ENCODE results near the gene USF1.
"Not testable (repeated sequence)": the region's sequence is repeated elsewhere in the genome, so short reads cannot be mapped to it uniquely, and the experiment has no call there.

The USF1 gene

GRCh38 chr1:161079436-161080110 is 33.8 kb upstream of the USF1 start:
- DNase-seq (ENCODE audit: low read depth in 2 of 2): no peak

- no peak for DNase-seq (ENCODE audit: low read depth in 2 of 2)
Observed at GRCh38 chr1:161077426-161077825, 31.6 kb upstream of the USF1 start.

DNA sequence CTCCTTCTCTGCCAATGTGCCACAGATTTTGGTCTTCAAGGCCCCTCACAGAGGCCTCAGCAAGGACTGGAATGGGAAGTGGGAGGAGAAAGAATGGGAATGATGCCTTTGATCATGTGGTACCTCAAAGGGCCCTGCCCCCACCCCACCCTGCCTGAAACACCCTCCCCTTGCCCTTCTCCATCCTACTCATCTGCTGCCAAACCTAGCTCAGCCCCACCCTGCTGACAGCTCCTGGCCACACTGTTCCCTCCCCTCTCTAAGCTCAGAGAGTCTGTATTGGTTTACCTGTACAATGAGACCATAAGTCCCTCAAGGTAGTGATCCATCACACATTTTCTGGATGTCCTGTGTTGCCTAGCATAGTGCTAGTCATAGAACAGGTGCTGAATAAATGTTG is 30.6 kb upstream of the USF1 start:
- no peak for DNase-seq (ENCODE audit: low read depth in 2 of 2)

- DNase-seq (ENCODE audit: low read depth in 2 of 2): no peak
Observed at GRCh38 chr1:161074676-161075368, 29.0 kb upstream of the USF1 start.

DNA sequence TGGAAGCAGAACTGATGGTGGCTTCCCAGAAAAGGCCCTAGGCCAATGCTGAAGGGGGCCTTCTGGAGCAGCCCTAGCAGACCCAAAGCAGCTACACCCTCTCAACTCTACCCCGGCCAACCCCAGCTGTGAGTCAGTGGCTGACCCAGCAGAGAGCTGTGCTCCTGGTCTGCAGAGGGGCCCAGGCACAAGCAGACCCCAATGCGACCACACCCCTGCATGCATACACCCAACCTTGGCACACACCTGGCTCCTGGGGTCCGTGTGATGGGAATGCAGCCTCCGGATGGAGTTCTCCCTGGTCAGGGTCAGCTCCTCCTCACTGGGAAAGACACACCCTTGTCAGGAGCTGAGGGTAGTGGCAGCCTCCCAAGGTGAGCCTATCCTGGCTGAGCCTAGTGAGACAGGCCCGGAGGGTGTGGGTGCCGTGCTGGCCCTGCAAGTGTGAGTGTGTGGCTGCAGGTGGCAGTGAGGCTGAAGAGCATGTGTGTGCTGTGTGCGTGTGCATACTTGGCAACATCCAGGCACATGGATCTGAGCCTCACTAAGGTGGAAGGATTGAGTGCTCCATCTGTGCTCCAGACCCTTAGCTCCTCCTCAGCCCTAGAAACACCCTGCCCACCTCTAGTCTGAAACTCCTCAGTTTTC is 27.8 kb upstream of the USF1 start:
- no peak for DNase-seq (ENCODE audit: low read depth in 2 of 2)

DNA sequence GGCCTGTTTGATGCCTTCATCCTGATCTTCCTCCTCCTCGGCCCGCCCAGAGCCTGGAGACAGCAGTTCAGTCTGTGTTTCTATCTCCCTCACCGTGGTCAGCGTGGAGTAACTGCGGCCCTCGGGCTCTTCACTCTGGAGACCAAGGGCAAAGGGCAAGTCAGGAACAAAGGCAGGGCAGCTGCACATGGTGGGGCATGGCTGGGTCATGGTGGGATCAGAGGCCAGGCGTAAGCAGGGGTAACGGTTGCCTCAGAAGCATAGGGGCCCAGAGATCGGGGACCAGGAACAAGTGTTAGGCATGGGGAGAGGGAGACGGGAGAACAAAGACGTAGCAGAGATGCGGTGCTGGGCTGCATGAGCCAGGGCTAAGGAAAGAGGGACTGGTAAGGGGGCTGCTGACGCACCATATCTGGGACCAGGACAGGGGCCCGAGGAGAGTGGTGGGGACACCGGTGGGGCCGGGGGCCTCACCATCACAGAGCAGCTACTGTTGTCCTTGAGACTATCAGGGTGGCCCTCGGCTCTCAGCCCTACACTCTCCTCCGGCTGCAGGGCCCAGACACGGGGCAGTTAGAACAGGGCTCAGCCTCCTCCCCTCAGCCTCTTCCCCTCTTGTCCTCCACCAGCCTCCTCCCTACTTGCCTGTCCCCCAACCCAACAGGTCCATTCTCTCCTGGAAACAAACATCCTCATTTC is 27.1 kb upstream of the USF1 start:
- no peak for DNase-seq (ENCODE audit: low read depth in 2 of 2)

- peak in 1 of 2 donors; percentile 21 for DNase-seq (ENCODE audit: low read depth in 2 of 2)
Observed at GRCh38 chr1:161071886-161072371, 26.2 kb upstream of the USF1 start.

GRCh38 chr1:161070761-161071160 is 25.0 kb upstream of the USF1 start:
- DNase-seq (ENCODE audit: low read depth in 2 of 2): no peak

GRCh38 chr1:161069731-161070270 is 24.0 kb upstream of the USF1 start, which contains the start of gene ARHGAP30:
TSS of gene ARHGAP30 (minus strand) at chr1:161069891. CDS start at chr1:161069624, 267 bp downstream.
- peak; percentile 50 to 58 for DNase-seq (ENCODE audit: low read depth in 2 of 2)

- peak in 1 of 2 donors; percentile 11 for DNase-seq (ENCODE audit: low read depth in 2 of 2)
Observed at GRCh38 chr1:161069241-161069640, 23.5 kb upstream of the USF1 start.

- DNase-seq (ENCODE audit: low read depth in 2 of 2): peak; percentile 60 to 61
Observed at GRCh38 chr1:161068306-161069234, 22.8 kb upstream of the USF1 start.

DNA sequence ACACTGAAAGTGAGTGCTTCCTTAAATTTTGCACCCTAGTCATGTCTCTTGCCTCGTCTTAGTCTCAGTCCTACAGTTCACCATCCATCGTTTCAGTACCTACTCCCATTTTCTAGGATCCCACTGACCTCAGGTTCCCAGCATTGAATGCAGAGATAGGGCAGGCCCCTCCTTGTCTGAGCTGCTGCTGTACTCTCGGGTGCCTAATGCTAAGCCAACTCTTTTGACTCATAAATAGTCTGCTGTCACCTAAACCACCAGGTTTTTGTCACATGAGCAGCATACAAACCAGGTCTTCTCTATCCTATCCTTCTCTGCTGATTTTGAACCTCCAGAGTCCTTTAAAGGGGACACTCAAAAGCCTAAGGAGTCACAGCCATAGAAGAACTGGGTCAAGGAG is 20.9 kb upstream of the USF1 start:
- no peak for DNase-seq (ENCODE audit: low read depth in 2 of 2)

GRCh38 chr1:161065681-161066080 is 19.9 kb upstream of the USF1 start:
- DNase-seq (ENCODE audit: low read depth in 2 of 2): not testable (repeated sequence)

- DNase-seq (ENCODE audit: low read depth in 2 of 2): not testable (repeated sequence)
Observed at GRCh38 chr1:161063936-161064335, 18.2 kb upstream of the USF1 start.

DNA sequence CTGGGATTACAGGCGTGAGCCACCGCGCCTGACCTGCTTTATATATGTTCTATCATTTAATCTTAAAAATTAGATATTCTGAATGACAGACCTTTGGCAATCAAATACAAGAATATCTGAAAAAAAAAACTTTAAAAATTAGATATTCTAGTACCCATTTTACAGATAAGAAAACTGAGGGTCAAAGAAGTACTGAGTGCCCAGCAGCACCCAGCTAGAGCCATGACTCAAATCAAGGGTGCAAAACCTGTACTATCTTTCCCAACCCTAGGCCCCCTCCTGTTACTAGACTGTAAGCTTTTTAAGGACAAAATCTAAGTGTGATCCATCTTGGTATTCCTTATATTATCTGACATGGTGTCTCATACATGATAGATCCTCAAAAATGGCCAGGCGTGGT is 15.6 kb upstream of the USF1 start:
- DNase-seq (ENCODE audit: low read depth in 2 of 2): no peak

DNA sequence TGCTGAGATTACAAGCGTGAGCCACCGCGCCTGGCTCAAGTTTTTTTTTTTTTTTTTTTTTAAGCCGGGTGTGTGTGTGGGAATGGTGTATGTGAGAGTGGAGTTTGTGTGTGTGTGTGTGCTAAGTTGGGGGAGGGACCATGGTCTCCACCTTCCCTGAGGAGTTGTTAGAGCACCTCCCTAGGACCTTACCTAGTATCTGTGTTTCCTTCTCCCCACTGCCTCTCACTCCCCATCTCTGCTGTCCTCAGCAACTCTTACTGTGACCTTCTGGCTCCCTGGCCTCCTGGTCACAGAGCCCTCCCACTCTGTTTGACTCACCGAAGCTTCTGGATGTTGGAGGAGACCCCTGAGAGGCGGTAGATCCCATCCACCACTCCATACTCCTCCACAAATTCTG is 13.5 kb upstream of the USF1 start:
- no peak for DNase-seq (ENCODE audit: low read depth in 2 of 2)

DNA sequence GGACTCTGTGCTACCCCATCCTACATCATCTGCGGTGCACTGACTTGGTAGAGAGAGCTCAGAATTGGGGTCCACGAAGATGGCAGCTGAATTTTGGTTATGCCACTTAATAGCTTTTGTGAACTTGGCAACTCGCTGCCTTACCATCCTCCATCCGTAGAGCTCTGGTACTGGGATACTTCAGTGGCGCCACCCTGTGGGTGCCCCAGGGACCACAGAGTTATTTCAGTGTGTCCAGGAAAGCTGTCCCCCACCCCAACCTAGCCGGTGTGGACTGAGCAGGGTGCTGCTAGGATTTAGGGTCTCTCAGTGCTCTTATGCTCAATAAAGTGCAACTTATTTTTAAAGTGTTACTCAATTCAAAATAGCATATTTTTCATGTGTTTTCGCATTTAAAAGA is 9.0 kb upstream of the USF1 start:
- DNase-seq (ENCODE audit: low read depth in 2 of 2): no peak

DNA sequence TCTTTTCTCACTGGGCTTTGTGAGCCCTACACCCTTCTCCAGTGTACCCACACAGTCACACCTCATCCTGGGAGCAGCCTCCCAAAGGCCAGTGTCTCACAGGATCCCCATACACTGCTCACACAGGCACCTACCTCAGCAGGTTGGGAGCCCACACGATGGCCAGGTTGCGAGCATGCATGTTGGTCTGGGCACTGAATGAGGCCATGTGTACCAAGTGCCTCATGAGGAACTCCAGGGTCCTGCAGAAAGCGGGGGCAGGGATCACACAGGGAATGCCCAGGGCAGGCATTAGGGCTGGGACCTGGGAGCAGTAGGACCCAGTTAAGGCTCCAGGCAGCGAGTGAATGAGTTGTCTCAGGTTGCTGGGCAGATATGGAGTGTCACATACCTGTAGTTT is 8.5 kb upstream of the USF1 start:
- no peak for DNase-seq (ENCODE audit: low read depth in 2 of 2)

GRCh38 chr1:161052899-161053298 is 7.1 kb upstream of the USF1 start:
- no peak for DNase-seq (ENCODE audit: low read depth in 2 of 2)

DNA sequence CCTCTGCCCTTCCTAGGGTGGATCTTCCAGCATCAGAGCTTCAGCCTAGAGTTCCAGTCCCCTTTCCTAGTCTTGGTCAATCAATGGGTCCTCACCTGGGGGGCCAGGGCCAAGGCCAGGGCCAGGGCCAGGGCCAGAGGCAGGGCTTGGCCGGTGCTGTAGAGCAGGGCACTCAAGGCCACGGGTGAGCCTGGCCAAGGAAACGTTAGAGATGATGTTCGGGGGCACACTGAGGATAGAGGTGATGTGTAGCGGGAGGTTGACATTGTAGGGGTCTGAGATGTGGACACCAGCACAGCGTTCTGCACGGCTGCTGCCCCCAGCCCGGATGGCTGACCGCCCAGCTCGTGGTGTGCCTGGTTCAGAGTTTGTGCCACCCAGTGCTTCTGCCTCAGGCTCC is 5.4 kb upstream of the USF1 start:
- no peak for DNase-seq (ENCODE audit: low read depth in 2 of 2)
